ENCODE results near the gene CFTR. TPM values are rescaled to one million over a fixed set of nuclear protein-coding genes. Genes with fewer than 3 reads are reported as not detected.
A peak's percentile ranks its signal among the peaks of the same experiment; 100 is the strongest.

Gene CFTR
- total RNA-seq, 1 experiment from 2014 or later: 130 TPM

DNA sequence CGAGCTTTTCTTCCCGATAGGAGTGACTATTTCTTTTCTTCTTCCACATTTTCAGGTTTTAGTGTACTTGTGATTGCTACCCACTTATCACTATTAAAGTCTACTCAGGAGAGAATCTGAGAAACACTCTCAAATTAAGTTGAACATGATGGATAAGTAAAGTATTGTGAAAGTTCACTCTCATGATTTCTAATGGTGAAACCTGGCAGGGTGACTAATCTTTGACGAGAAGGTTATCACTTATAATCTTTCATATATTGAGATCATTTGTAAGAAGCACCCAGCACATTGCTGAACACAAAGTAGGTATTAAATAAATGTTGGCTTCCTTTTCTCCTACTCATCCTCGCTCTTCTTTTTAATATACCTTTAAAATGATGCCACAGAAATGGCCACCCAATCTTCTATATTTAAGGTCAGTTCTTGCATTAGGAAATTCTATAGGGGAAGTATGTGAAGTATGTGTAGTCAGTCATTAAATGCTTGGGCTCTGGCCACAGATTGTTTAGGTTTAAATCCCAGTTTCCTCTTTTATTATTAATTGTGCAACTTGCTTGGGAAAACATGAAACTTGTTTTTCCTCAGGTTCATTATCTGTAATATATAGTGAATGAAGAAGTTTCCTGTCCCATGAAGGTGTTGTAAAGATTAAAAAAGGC, 3.1 kb upstream of the CFTR start:
- H3K4me1 ChIP-seq: peaks cover 14% of the 10 kb centered on the region; the same call in 1 of the 2 replicates
- TF ChIP-seq, protein P1, sequence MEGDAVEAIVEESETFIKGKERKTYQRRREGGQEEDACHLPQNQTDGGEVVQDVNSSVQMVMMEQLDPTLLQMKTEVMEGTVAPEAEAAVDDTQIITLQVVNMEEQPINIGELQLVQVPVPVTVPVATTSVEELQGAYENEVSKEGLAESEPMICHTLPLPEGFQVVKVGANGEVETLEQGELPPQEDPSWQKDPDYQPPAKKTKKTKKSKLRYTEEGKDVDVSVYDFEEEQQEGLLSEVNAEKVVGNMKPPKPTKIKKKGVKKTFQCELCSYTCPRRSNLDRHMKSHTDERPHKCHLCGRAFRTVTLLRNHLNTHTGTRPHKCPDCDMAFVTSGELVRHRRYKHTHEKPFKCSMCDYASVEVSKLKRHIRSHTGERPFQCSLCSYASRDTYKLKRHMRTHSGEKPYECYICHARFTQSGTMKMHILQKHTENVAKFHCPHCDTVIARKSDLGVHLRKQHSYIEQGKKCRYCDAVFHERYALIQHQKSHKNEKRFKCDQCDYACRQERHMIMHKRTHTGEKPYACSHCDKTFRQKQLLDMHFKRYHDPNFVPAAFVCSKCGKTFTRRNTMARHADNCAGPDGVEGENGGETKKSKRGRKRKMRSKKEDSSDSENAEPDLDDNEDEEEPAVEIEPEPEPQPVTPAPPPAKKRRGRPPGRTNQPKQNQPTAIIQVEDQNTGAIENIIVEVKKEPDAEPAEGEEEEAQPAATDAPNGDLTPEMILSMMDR (IDR thresholded peaks at IDR 0.05; ENCODE audit: insufficient read depth in 1 of 2, low read depth in 1 of 2, low read length in 1 of 2, severe bottlenecking in 1 of 2, unreplicated experiment in 1 of 2): no peak
- ChIA-PET POLR2A (interaction anchor here (0.7 kb wide), 1 partner anchor 198 kb away, joined by 3 read pairs; no protein-coding TSS in a partner anchor), CTCF (no interaction called here)
- H3K9me3 ChIP-seq: no peaks in the 10 kb centered on the region
- BruUV-seq (replicated peaks): no TSS peak
- no peaks in the 10 kb centered on the region for H3K27me3 ChIP-seq (replicated peaks; ENCODE audit: control insufficient read depth, insufficient read depth, low read length)
- Mint-ChIP-seq H3K27ac (ENCODE audit: unreplicated experiment) (no peak overlapping the region), H3K9me3 (ENCODE audit: unreplicated experiment) (no peaks in the 10 kb centered on the region), H3K4me3 (ENCODE audit: unreplicated experiment) (no peak overlapping the region), H3K36me3 (ENCODE audit: insufficient read depth, unreplicated experiment) (peaks cover 16% of the 10 kb centered on the region), H3K27me3 (ENCODE audit: insufficient read depth, unreplicated experiment) (no peaks in the 10 kb centered on the region), H3K4me1 (ENCODE audit: low read depth, unreplicated experiment) (peaks cover 21% of the 10 kb centered on the region)
- H3K36me3 ChIP-seq (ENCODE audit: control insufficient read depth, insufficient read depth, low read length): no peaks in the 10 kb centered on the region
- no peak for DNase-seq
- intact Hi-C loops (cut with micrococcal nuclease; ENCODE audit: unreplicated experiment): loop anchor here (5.0 kb wide), 1 partner anchor 241 kb away; no protein-coding TSS in a partner anchor
- H3K4me3 ChIP-seq (ENCODE audit: low read depth, low read length): no peak overlapping the region

GRCh38 chr7:117478836-117479224, 995 bp upstream of the CFTR start:
- Mint-ChIP-seq H3K36me3 (ENCODE audit: insufficient read depth, unreplicated experiment) (peaks cover 32% of the 10 kb centered on the region), H3K9me3 (ENCODE audit: unreplicated experiment) (no peaks in the 10 kb centered on the region), H3K27me3 (ENCODE audit: insufficient read depth, unreplicated experiment) (no peaks in the 10 kb centered on the region), H3K4me1 (ENCODE audit: low read depth, unreplicated experiment) (peaks cover 28% of the 10 kb centered on the region), H3K27ac (ENCODE audit: unreplicated experiment) (peak overlapping the region; percentile 87), H3K4me3 (ENCODE audit: unreplicated experiment) (peak overlapping the region; percentile 93)
- intact Hi-C loops (cut with micrococcal nuclease; ENCODE audit: unreplicated experiment): loop anchor here (5.0 kb wide), 1 partner anchor 238 kb away; no protein-coding TSS in a partner anchor
- CTCF ChIA-PET: interaction anchor here (0.5 to 2.0 kb wide), 2 partner anchors 19 to 20 kb away, joined by 3 to 8 read pairs; no protein-coding TSS in a partner anchor
- Histone ChIP-seq H3K27me3 (replicated peaks; ENCODE audit: control insufficient read depth, insufficient read depth, low read length) (no peaks in the 10 kb centered on the region), H3K4me3 (ENCODE audit: low read depth, low read length) (peak overlapping the region; percentile 82), H3K9me3 (no peaks in the 10 kb centered on the region), H3K36me3 (ENCODE audit: control insufficient read depth, insufficient read depth, low read length) (no peaks in the 10 kb centered on the region), H3K4me1 (peaks cover 20% of the 10 kb centered on the region; the same call in 1 of the 2 replicates)
- BruUV-seq (replicated peaks): TSS peak; percentile 77
- POLR2A ChIA-PET: no interaction called here
- DNase-seq: peak in 1 of 2 experiments; percentile 14
- TF ChIP-seq, protein P1 (IDR thresholded peaks at IDR 0.05; ENCODE audit: insufficient read depth in 1 of 2, low read depth in 1 of 2, low read length in 1 of 2, severe bottlenecking in 1 of 2, unreplicated experiment in 1 of 2): no peak

- ChIA-PET POLR2A (interaction anchor here (0.5 to 0.9 kb wide), 4 partner anchors 10 to 330 kb away, joined by 3 to 6 read pairs (median 4); no protein-coding TSS in a partner anchor), CTCF (interaction anchor here (2.0 kb wide), 1 partner anchor 21 kb away, joined by 8 read pairs; no protein-coding TSS in a partner anchor)
- no peaks in the 10 kb centered on the region for H3K36me3 ChIP-seq (ENCODE audit: control insufficient read depth, insufficient read depth, low read length)
- Mint-ChIP-seq H3K27me3 (ENCODE audit: insufficient read depth, unreplicated experiment) (no peaks in the 10 kb centered on the region), H3K4me1 (ENCODE audit: low read depth, unreplicated experiment) (peaks cover 28% of the 10 kb centered on the region), H3K4me3 (ENCODE audit: unreplicated experiment) (peak overlapping the region; percentile 93), H3K36me3 (ENCODE audit: insufficient read depth, unreplicated experiment) (peaks cover 37% of the 10 kb centered on the region), H3K27ac (ENCODE audit: unreplicated experiment) (peak overlapping the region; percentile 87), H3K9me3 (ENCODE audit: unreplicated experiment) (no peaks in the 10 kb centered on the region)
- no peaks in the 10 kb centered on the region for H3K27me3 ChIP-seq (replicated peaks; ENCODE audit: control insufficient read depth, insufficient read depth, low read length)
- peaks cover 28% of the 10 kb centered on the region; the same call in 1 of the 2 replicates for H3K4me1 ChIP-seq
- no peak for DNase-seq
- BruUV-seq (replicated peaks): no TSS peak
- TF ChIP-seq, protein P1 (IDR thresholded peaks at IDR 0.05; ENCODE audit: insufficient read depth in 1 of 2, low read depth in 1 of 2, low read length in 1 of 2, severe bottlenecking in 1 of 2, unreplicated experiment in 1 of 2): no peak
- no peaks in the 10 kb centered on the region for H3K9me3 ChIP-seq
- peak overlapping the region; percentile 82 for H3K4me3 ChIP-seq (ENCODE audit: low read depth, low read length)
- intact Hi-C loops (cut with micrococcal nuclease; ENCODE audit: unreplicated experiment): loop anchor here (2.0 kb wide), 3 partner anchors 29 to 193 kb away; no protein-coding TSS in a partner anchor
Measured at GRCh38 chr7:117480055-117480362, 184 bp downstream of the CFTR start.
